CD4-positive, alpha-beta T cell treated with Interleukin-12 subunit alpha and Interleukin-12 subunit beta, for 1 hour (primary cell): ENCODE data around the gene SNX3.
"Not testable (repeated sequence)": the region's sequence is repeated elsewhere in the genome, so short reads cannot be mapped to it uniquely, and the experiment has no call there.

Experiments
- DNase-seq: peaks from one replicate; pipeline ENCODE4 v3.0.0-alpha.2; 2020

The SNX3 gene

GRCh38 chr6:108254433-108255410 is 6.1 kb downstream of the SNX3 start:
- no peak for DNase-seq

- no peak for DNase-seq
Observed at GRCh38 chr6:108253241-108253640, 7.6 kb downstream of the SNX3 start.

GRCh38 chr6:108252055-108252454 is 8.8 kb downstream of the SNX3 start:
- DNase-seq: no peak

- DNase-seq: no peak
Observed at GRCh38 chr6:108251252-108251651, 9.6 kb downstream of the SNX3 start.

- DNase-seq: no peak
Observed at GRCh38 chr6:108250240-108250866, 10.5 kb downstream of the SNX3 start.

- no peak for DNase-seq
Observed at GRCh38 chr6:108247965-108248536, 12.8 kb downstream of the SNX3 start.

- DNase-seq: not testable (repeated sequence)
Observed at GRCh38 chr6:108245095-108245494, 15.7 kb downstream of the SNX3 start.

- no peak for DNase-seq
Observed at GRCh38 chr6:108243836-108244235, 17.0 kb downstream of the SNX3 start.

GRCh38 chr6:108242721-108243120 is 18.1 kb downstream of the SNX3 start:
- DNase-seq: no peak

- no peak for DNase-seq
Observed at GRCh38 chr6:108242259-108242658, 18.6 kb downstream of the SNX3 start.

- DNase-seq: no peak
Observed at GRCh38 chr6:108238322-108238721, 22.5 kb downstream of the SNX3 start.

- DNase-seq: no peak
Observed at GRCh38 chr6:108236791-108237190, 24.0 kb downstream of the SNX3 start.

GRCh38 chr6:108235127-108235526 is 25.7 kb downstream of the SNX3 start:
- DNase-seq: no peak

GRCh38 chr6:108228416-108228815 is 32.4 kb downstream of the SNX3 start:
- DNase-seq: no peak

- no peak for DNase-seq
Observed at GRCh38 chr6:108227290-108227689, 33.5 kb downstream of the SNX3 start.

- DNase-seq: no peak
Observed at GRCh38 chr6:108222504-108222903, 38.3 kb downstream of the SNX3 start.

- no peak for DNase-seq
Observed at GRCh38 chr6:108222064-108222463, 38.8 kb downstream of the SNX3 start.

- no peak for DNase-seq
Observed at GRCh38 chr6:108211671-108212070, 49.2 kb downstream of the SNX3 start.

- DNase-seq: no peak
Observed at GRCh38 chr6:108210556-108210955, 50.3 kb downstream of the SNX3 start.

- no peak for DNase-seq
Observed at GRCh38 chr6:108209738-108210137, 51.1 kb downstream of the SNX3 start.

- DNase-seq: no peak
Observed at GRCh38 chr6:108207013-108207412, 53.8 kb downstream of the SNX3 start.

- DNase-seq: no peak
Observed at GRCh38 chr6:108203189-108204112, 57.4 kb downstream of the SNX3 start.

GRCh38 chr6:108200631-108201030 is 60.2 kb downstream of the SNX3 start:
- no peak for DNase-seq
